Liver (tissue), 9 donors: ENCODE data around the gene MYBPC2. TPM values are rescaled to one million over a fixed set of nuclear protein-coding genes. Genes with fewer than 3 reads are reported as not detected.

Experiments used
- DNase-seq: peaks from one replicate; pipeline ENCODE4 v3.0.0-alpha.2; 2017; ENCODE audit warnings: low spot score
- H3K27ac ChIP-seq, 2 donors: one replicate each; pipeline ENCODE4 v1.7.0; 2013; ENCODE audit warnings: inconsistent platforms in 2 of 2, low read length in 2 of 2, control low read depth in 1 of 2, low read depth in 1 of 2, mild to moderate bottlenecking in 1 of 2
- H3K27me3 ChIP-seq, 4 donors: one replicate each; pipeline versions ENCODE4 v1.6.1 to v1.7.0; 2013; ENCODE audit warnings: low read length in 3 of 4, inconsistent platforms in 1 of 4, mild to moderate bottlenecking in 1 of 4, moderate library complexity in 1 of 4; ENCODE audit not compliant: control insufficient read depth in 4 of 4, insufficient read depth in 4 of 4
- H3K36me3 ChIP-seq, 4 donors: one replicate each; pipeline versions ENCODE4 v1.6.1 to v1.7.0; 2013; ENCODE audit warnings: low read length in 3 of 4, mild to moderate bottlenecking in 3 of 4, low read depth in 1 of 4, moderate library complexity in 1 of 4; ENCODE audit not compliant: control insufficient read depth in 4 of 4, insufficient read depth in 3 of 4
- H3K4me1 ChIP-seq, 4 donors: one replicate each; pipeline versions ENCODE4 v1.6.1 to v1.7.0; 2013; ENCODE audit warnings: low read length in 3 of 4, mild to moderate bottlenecking in 3 of 4, moderate library complexity in 1 of 4; ENCODE audit not compliant: control insufficient read depth in 4 of 4, insufficient read depth in 4 of 4
- H3K4me3 ChIP-seq, 3 donors: one replicate each; pipeline versions ENCODE4 v1.6.1 to v1.7.0; 2013; ENCODE audit warnings: low read length in 3 of 3, control low read depth in 1 of 3, low read depth in 1 of 3, mild to moderate bottlenecking in 1 of 3
- H3K9ac ChIP-seq, 2 donors: one replicate each; pipeline ENCODE4 v1.7.0; 2013; ENCODE audit warnings: low read length in 2 of 2, mild to moderate bottlenecking in 2 of 2, moderate library complexity in 2 of 2, control low read depth in 1 of 2, low read depth in 1 of 2
- H3K9me3 ChIP-seq, 4 donors: one replicate each; pipeline versions ENCODE4 v1.6.1 to v1.7.0; 2013; ENCODE audit warnings: low read length in 3 of 4; ENCODE audit not compliant: control insufficient read depth in 4 of 4
- CTCF ChIP-seq: fragments of 150-350 bp; IDR thresholded peaks from 2 replicates; pipeline ENCODE4 v1.5.1; 2017; ENCODE audit warnings: improper control_type of control experiment, low read depth, low read length; ENCODE audit not compliant: missing input control
- EGR1 ChIP-seq, 2 donors: IDR thresholded peaks; 2 replicates each; pipeline ENCODE4 v1.6.1; 2016 to 2018; ENCODE audit warnings: antibody characterized with exemption in 2 of 2, low read depth in 2 of 2
- FOXA1 ChIP-seq: IDR thresholded peaks from 2 replicates; pipeline ENCODE4 v1.6.1; 2016; ENCODE audit warnings: antibody characterized with exemption
- FOXA2 ChIP-seq: IDR thresholded peaks from 2 replicates; pipeline ENCODE4 v1.6.1; 2016; ENCODE audit warnings: antibody characterized with exemption
- GABPA ChIP-seq, 2 donors: IDR thresholded peaks in 1 of 2; conservative IDR thresholded peaks in 1 of 2; 2 replicates each; pipeline ENCODE4 v1.6.1; 2016; ENCODE audit warnings: antibody characterized with exemption in 2 of 2, mild to moderate bottlenecking in 1 of 2, moderate library complexity in 1 of 2
- HNF4A ChIP-seq, 2 donors: conservative IDR thresholded peaks; 2 replicates each; pipeline ENCODE4 v1.6.1; 2016; ENCODE audit warnings: antibody characterized with exemption in 2 of 2, mild to moderate bottlenecking in 2 of 2
- HNF4G ChIP-seq: IDR thresholded peaks from 2 replicates; pipeline ENCODE4 v1.6.1; 2016; ENCODE audit warnings: antibody characterized with exemption
- JUND ChIP-seq, 2 donors: IDR thresholded peaks; 2 replicates each; pipeline ENCODE4 v1.6.1; 2016; ENCODE audit warnings: antibody characterized with exemption in 2 of 2
- NR2F2 ChIP-seq: IDR thresholded peaks from 2 replicates; pipeline ENCODE4 v1.6.1; 2016; ENCODE audit warnings: antibody characterized with exemption
- RAD21 ChIP-seq, 2 donors: IDR thresholded peaks; 2 replicates each; pipeline ENCODE4 v1.6.1; 2016; ENCODE audit warnings: antibody characterized with exemption in 2 of 2, mild to moderate bottlenecking in 2 of 2
- REST ChIP-seq: IDR thresholded peaks from 2 replicates; pipeline ENCODE4 v1.6.1; 2016; ENCODE audit warnings: antibody characterized with exemption, mild to moderate bottlenecking
- RXRA ChIP-seq, 2 donors: IDR thresholded peaks; 2 replicates each; pipeline ENCODE4 v1.6.1; 2017 to 2018; ENCODE audit warnings: antibody characterized with exemption in 2 of 2, mild to moderate bottlenecking in 1 of 2
- SP1 ChIP-seq: IDR thresholded peaks from 2 replicates; pipeline ENCODE4 v1.6.1; 2018; ENCODE audit warnings: antibody characterized with exemption, mild to moderate bottlenecking
- TAF1 ChIP-seq: conservative IDR thresholded peaks from 2 replicates; pipeline ENCODE4 v1.6.1; 2016; ENCODE audit warnings: antibody characterized with exemption, mild to moderate bottlenecking
- YY1 ChIP-seq: IDR thresholded peaks from 2 replicates; pipeline ENCODE4 v1.6.1; 2016; ENCODE audit warnings: antibody characterized with exemption, mild to moderate bottlenecking
- WGBS: extraction: QIAGEN DNeasy Blood & Tissue Kit; methylation state at CpG from one replicate; pipeline ENCODE4 v1.1.7; 2013; 5-methylcytosine and 5-hydroxymethylcytosine counted together
- polyA plus RNA-seq, 2 donors: library from polyadenylated mRNA; stranded (reverse) in 1 of 2; unstranded in 1 of 2; fragments of 200-250 nt in 1 of 2; fragments of >200 nt in 1 of 2; fragmentation: Nextera tagmentation in 1 of 2; extraction: Ambion mirVana in 1 of 2; gene quantifications; one replicate each; pipeline versions ENCODE4 v1.2.1 to v1.2.3, GENCODE V29; 2013 to 2015
- total RNA-seq, 2 donors: library from RNA; depleted of rRNA; stranded (reverse); fragments of >200 nt; gene quantifications; one replicate each; pipeline ENCODE4 v1.2.3, GENCODE V29; 2014
- TF ChIP-seq, protein P1 (sequence below): IDR thresholded peaks from 2 replicates; pipeline ENCODE4 v1.6.1; 2016; ENCODE audit warnings: antibody characterized with exemption
- TF ChIP-seq, protein P2 (sequence below): IDR thresholded peaks from 2 replicates; pipeline ENCODE4 v1.6.1; 2016; ENCODE audit warnings: antibody characterized with exemption
- donor health status: healthy.
- donor health status: healthy.
- donor health status: healthy.
- donor health status: healthy.
- donor health status: healthy.

Gene MYBPC2
- total and polyA plus RNA-seq, 4 donors, result under 0.01 TPM; not detected in 3

- no peak overlapping the region for H3K9ac ChIP-seq
- no peaks in the 10 kb centered on the region for H3K36me3 ChIP-seq
- H3K27me3 ChIP-seq, result peaks cover 0 to 2% (median 0%) of the 10 kb centered on the region in 4 donors
- no peaks in the 10 kb centered on the region for H3K9me3 ChIP-seq
- no peak overlapping the region for H3K27ac ChIP-seq
- no peak overlapping the region for H3K4me3 ChIP-seq
- TF ChIP-seq GABPA (IDR thresholded peaks at IDR 0.05 in 1 of 2, conservative IDR thresholded peaks at IDR 0.05 in 1 of 2) (no peak), TAF1 (no peak), CTCF (no peak), SP1 (no peak), FOXA2 (no peak), RAD21 (IDR thresholded peaks at IDR 0.05) (no peak), REST (no peak), HNF4A (conservative IDR thresholded peaks at IDR 0.05) (no peak), YY1 (no peak), FOXA1 (no peak), EGR1 (IDR thresholded peaks at IDR 0.05; ENCODE audit: low read depth in 2 of 2) (no peak)
- TF ChIP-seq, protein P1, sequence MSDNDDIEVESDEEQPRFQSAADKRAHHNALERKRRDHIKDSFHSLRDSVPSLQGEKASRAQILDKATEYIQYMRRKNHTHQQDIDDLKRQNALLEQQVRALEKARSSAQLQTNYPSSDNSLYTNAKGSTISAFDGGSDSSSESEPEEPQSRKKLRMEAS, result no peak
- TF ChIP-seq, protein P2, sequence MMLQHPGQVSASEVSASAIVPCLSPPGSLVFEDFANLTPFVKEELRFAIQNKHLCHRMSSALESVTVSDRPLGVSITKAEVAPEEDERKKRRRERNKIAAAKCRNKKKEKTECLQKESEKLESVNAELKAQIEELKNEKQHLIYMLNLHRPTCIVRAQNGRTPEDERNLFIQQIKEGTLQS, result no peak
- no peak for DNase-seq
- WGBS, result 86% methylated on average over 5 of the region's 5 CpGs
- no peaks in the 10 kb centered on the region for H3K4me1 ChIP-seq
Measured at GRCh38 chr19:50447053-50447452, 14.4 kb downstream of the MYBPC2 start.

GRCh38 chr19:50447750-50448149 is 15.1 kb downstream of the MYBPC2 start:
- TF ChIP-seq RXRA (IDR thresholded peaks at IDR 0.05), result no peak
- no peak for TF ChIP-seq FOXA1
- TF ChIP-seq, protein P1, result no peak
- TF ChIP-seq YY1, result no peak
- no peak for TF ChIP-seq REST
- no peak for TF ChIP-seq TAF1
- no peak for TF ChIP-seq HNF4A (conservative IDR thresholded peaks at IDR 0.05)
- no peak for TF ChIP-seq FOXA2
- TF ChIP-seq SP1, result no peak
- TF ChIP-seq NR2F2, result no peak
- TF ChIP-seq CTCF, result no peak
- no peak for TF ChIP-seq RAD21 (IDR thresholded peaks at IDR 0.05)
- TF ChIP-seq, protein P2, result no peak
- no peak for TF ChIP-seq HNF4G
- no peak for TF ChIP-seq JUND (IDR thresholded peaks at IDR 0.05)
- no peak for DNase-seq
- Histone ChIP-seq H3K4me3 (no peak overlapping the region), H3K36me3 (no peaks in the 10 kb centered on the region), H3K9ac (no peak overlapping the region), H3K27ac (no peak overlapping the region), H3K9me3 (no peaks in the 10 kb centered on the region), H3K4me1 (no peaks in the 10 kb centered on the region), H3K27me3 (peaks cover 0 to 2% (median 0%) of the 10 kb centered on the region in 4 donors)
- 96% methylated on average over 10 of the region's 10 CpGs for WGBS
